GM12878 (cell line): Measurements from ENCODE around the gene SUPT4H1.

Experiments used
- CTCF ChIP-seq, 3 experiments: IDR thresholded peaks in 2 of 3; conservative IDR thresholded peaks in 1 of 3; 2 replicates each; pipeline ENCODE4 v1.5.1; 2011; ENCODE audit warnings: low read depth in 3 of 3, low read length in 3 of 3, mild to moderate bottlenecking in 3 of 3, control low read depth in 2 of 3, moderate library complexity in 2 of 3, inconsistent platforms in 1 of 3, mixed read lengths in 1 of 3; ENCODE audit not compliant: control insufficient read depth in 2 of 3, insufficient read depth in 1 of 3; ENCODE audit errors: extremely low read depth in 1 of 3
- EGR1 ChIP-seq, 2 experiments: IDR thresholded peaks; 1 replicate in 1 of 2; 2 replicates in 1 of 2; pipeline ENCODE4 v1.6.1; 2011 to 2012; ENCODE audit warnings: low read depth in 2 of 2, low read length in 2 of 2, borderline replicate concordance in 1 of 2, mild to moderate bottlenecking in 1 of 2, moderate library complexity in 1 of 2
- EZH2 ChIP-seq: IDR thresholded peaks from 2 replicates; pipeline ENCODE4 v1.6.1; 2012; ENCODE audit warnings: low read depth, mild to moderate bottlenecking, control low read depth, inconsistent platforms, low read length, borderline replicate concordance; ENCODE audit not compliant: control insufficient read depth
- IRF3 ChIP-seq: fragments of 450-650 bp; IDR thresholded peaks from 2 replicates; pipeline ENCODE4 v1.6.1; 2014; ENCODE audit warnings: mild to moderate bottlenecking
- SIN3A ChIP-seq: IDR thresholded peaks from 2 replicates; pipeline ENCODE4 v1.6.1; 2012; ENCODE audit warnings: low read depth, low read length, improper control_type of control experiment
- STAT1 ChIP-seq: fragments of 450-650 bp; conservative IDR thresholded peaks from 2 replicates; pipeline ENCODE4 v1.6.1; 2014; ENCODE audit warnings: antibody characterized with exemption, mild to moderate bottlenecking

GRCh38 chr17:58310511-58311428, 41.2 kb downstream of the SUPT4H1 start:
- TF ChIP-seq EGR1 (IDR thresholded peaks at IDR 0.05; ENCODE audit: borderline replicate concordance in 1 of 2, low read depth in 2 of 2, low read length in 2 of 2) (no peak), IRF3 (no peak), CTCF (IDR thresholded peaks at IDR 0.05 in 2 of 3, conservative IDR thresholded peaks at IDR 0.05 in 1 of 3; ENCODE audit: control insufficient read depth in 2 of 3, extremely low read depth in 1 of 3, insufficient read depth in 1 of 3, low read depth in 3 of 3, low read length in 3 of 3) (no peak), SIN3A (no peak), EZH2 (no peak), STAT1 (no peak)
